ENCODE data around the gene PPARG. TPM values are rescaled to one million over a fixed set of nuclear protein-coding genes. Genes with fewer than 3 reads are reported as not detected.

PPARG gene
- total and polyA plus RNA-seq, 2 donors (not counting 3 experiments of a cell fraction or from before 2014, with no cell fraction given): 0.15 to 1.3 TPM

DNA sequence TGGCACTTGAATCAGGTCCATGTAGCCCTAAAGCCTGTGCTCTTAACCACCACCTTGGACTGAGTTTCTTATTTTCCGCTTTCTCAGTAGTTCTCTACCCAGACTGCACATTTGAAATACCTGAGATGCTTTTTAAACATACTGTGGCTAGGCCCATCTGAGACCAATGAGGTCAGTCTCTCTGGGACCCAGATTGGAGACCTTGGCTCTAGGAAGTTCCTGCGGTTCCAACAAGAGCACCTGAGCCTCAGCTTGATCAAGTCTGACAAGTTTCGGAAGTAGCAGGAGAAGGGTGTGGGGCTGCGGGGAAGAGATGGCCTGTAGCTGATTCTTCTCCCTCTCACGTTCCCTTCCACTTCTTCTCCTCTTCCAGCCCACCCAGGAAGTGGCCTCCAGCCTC is 183.9 kb downstream of the PPARG start:
- no peaks in the 10 kb centered on the region for H3K9me1 ChIP-seq (replicated peaks; ENCODE audit: control insufficient read depth, extremely low read depth, insufficient read depth, low read length)
- DNase-seq (ENCODE audit: low read depth, low spot score) (no peak), FAIRE-seq (no peak)
- CTCF ChIA-PET: no interaction called here
- H3K9me3 ChIP-seq (replicated peaks; ENCODE audit: control insufficient read depth, insufficient read depth, low read length): no peaks in the 10 kb centered on the region
- H4K20me1 ChIP-seq (replicated peaks; ENCODE audit: control insufficient read depth, extremely low read depth, insufficient read depth, low read length): no peaks in the 10 kb centered on the region
- no peaks in the 10 kb centered on the region for H3K27me3 ChIP-seq (ENCODE audit: control insufficient read depth in 2 of 2, insufficient read depth in 2 of 2, low read length in 2 of 2)
- BruUV-seq (replicated peaks): no TSS peak
- no peak overlapping the region for H2AFZ ChIP-seq (ENCODE audit: low read depth, low read length)
- TF ChIP-seq MYC (IDR thresholded peaks at IDR 0.05; ENCODE audit: low read depth, low read length): no peak
- TF ChIP-seq POLR2A (IDR thresholded peaks at IDR 0.05; ENCODE audit: low read depth, low read length): no peak
- TF ChIP-seq JUN (IDR thresholded peaks at IDR 0.05; ENCODE audit: borderline replicate concordance, insufficient read depth, insufficient read length, low read depth): no peak
- TF ChIP-seq CTCF (IDR thresholded peaks at IDR 0.05; ENCODE audit: extremely low read depth in 1 of 2, insufficient read depth in 1 of 2, low read depth in 1 of 2, low read length in 2 of 2): no peak
- TF ChIP-seq, protein P1, sequence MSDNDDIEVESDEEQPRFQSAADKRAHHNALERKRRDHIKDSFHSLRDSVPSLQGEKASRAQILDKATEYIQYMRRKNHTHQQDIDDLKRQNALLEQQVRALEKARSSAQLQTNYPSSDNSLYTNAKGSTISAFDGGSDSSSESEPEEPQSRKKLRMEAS (IDR thresholded peaks at IDR 0.05; ENCODE audit: insufficient read depth, insufficient read length): no peak
- TF ChIP-seq POLR2AphosphoS5 (IDR thresholded peaks at IDR 0.05; ENCODE audit: insufficient read depth, low read depth, low read length): no peak
- no peak for TF ChIP-seq GATA2 (IDR thresholded peaks at IDR 0.05; ENCODE audit: insufficient read depth, insufficient read length, low read depth, low read length)
- no peak for TF ChIP-seq FOS (IDR thresholded peaks at IDR 0.05; ENCODE audit: borderline replicate concordance, insufficient read depth, low read length)
- no peak for TF ChIP-seq EZH2 (IDR thresholded peaks at IDR 0.05; ENCODE audit: borderline replicate concordance, low read depth, low read length, severe bottlenecking)
- intact Hi-C loops (cut with micrococcal nuclease) (no loop called here), dilution Hi-C loops (cut with MboI; ENCODE audit: extremely low pct_ligation_motif_present, low sequenced_read_pairs) (no loop called here)
- no peak overlapping the region for H3K9ac ChIP-seq (replicated peaks; ENCODE audit: extremely low read depth, insufficient read depth, low read length)
- no peak overlapping the region for H3K4me3 ChIP-seq (replicated peaks in 1 of 3; ENCODE audit: insufficient read depth in 1 of 3, low read depth in 1 of 3, low read length in 3 of 3)
- no peaks in the 10 kb centered on the region for H3K79me2 ChIP-seq (ENCODE audit: control insufficient read depth, insufficient read depth, low read length)
- no peak overlapping the region for H3K4me2 ChIP-seq (ENCODE audit: insufficient read depth, low read length)
- H3K4me1 ChIP-seq (ENCODE audit: control insufficient read depth, extremely low read depth, insufficient read depth, low read length): peaks cover 11% of the 10 kb centered on the region
- H3K36me3 ChIP-seq (ENCODE audit: control insufficient read depth in 2 of 2, extremely low read depth in 1 of 2, insufficient read depth in 2 of 2, low read length in 2 of 2): no peaks in the 10 kb centered on the region
- no peak overlapping the region for H3K27ac ChIP-seq (ENCODE audit: insufficient read depth, low read depth, low read length)
- POLR2A ChIA-PET: no interaction called here

Measured in endothelial cell of umbilical vein (primary cell).